Thyroid gland (tissue), 4 donors: Measurements from ENCODE around the gene TMEM200A.

Experiments
- CTCF ChIP-seq, 6 experiments: fragments of 200-600 bp in 3 of 6; fragments of 450-650 bp in 3 of 6; sonication (generic) in 3 of 6; IDR thresholded peaks; one replicate each; pipeline ENCODE4 v1.5.1; 2016 to 2019; ENCODE audit warnings: antibody characterized with exemption in 6 of 6, mild to moderate bottlenecking in 2 of 6, inconsistent platforms in 1 of 6, moderate library complexity in 1 of 6
- POLR2A ChIP-seq, 2 donors: fragments of 450-650 bp; IDR thresholded peaks; one replicate each; pipeline ENCODE4 v1.6.1; 2017; ENCODE audit warnings: antibody characterized with exemption in 2 of 2, mild to moderate bottlenecking in 2 of 2, moderate library complexity in 1 of 2

DNA sequence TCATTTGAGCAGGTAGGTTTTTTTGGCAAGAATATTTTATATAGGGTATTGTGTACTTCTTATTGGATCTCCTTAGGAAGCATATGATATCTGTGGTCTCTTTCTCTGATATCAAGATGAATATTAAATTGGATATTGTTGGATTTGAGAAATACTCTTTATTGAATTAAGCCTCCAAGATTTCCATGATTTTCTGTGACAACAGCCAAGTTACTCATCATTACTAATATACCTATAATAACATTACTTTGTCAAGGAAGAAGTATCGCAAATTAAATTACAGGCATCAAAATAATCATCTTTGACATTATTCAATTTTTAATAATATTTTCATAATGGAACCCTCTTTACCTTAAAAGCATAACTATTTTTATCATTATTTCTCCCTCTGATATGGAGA, 86.5 kb downstream of the TMEM200A start:
- no peak for TF ChIP-seq POLR2A (IDR thresholded peaks at IDR 0.05)
- TF ChIP-seq CTCF (IDR thresholded peaks at IDR 0.05), result no peak
